ENCODE data around the gene CAMK2D.

The CAMK2D gene

DNA sequence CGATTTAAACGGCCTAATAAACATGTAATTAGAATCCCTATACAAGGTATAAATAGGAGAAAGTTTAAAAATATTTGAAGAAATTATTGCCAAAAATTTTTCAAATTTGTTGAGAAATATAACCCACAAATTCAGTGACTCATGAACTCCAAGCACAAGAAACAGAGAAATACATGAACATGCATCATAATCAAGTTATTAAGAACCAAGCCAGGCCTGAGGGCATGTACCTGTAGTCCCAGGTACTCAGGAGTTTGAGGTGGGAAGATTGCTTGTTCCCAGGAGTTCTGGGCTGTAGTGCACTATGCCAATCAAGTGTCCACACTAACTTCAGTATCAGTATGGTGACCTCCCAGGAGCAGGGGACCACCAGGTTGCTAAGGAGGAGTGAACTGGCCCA is 341.9 kb downstream of the CAMK2D start:
- DNase-seq: no peak

DNA sequence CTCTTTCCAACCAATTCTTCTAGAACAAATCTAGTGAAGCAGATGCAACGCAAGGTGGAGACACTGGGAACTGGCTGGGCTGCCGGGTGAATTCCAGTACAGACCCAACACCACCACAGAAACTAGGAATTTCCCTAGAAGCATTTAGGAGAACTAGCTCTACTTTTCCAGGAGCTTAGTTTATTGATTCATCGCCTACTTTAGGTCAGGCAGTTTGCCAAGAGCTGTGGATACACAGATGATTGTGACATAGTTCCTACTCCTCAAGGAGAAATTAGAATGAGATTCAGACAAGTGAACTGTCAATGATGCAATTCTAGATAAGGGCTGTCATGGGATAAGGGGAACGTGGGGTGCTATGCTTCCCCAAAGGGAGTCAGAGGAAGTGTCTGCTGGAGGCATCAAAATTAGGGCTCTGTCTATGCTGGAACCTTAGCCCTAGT is 350.0 kb downstream of the CAMK2D start:
- no peak for DNase-seq

DNA sequence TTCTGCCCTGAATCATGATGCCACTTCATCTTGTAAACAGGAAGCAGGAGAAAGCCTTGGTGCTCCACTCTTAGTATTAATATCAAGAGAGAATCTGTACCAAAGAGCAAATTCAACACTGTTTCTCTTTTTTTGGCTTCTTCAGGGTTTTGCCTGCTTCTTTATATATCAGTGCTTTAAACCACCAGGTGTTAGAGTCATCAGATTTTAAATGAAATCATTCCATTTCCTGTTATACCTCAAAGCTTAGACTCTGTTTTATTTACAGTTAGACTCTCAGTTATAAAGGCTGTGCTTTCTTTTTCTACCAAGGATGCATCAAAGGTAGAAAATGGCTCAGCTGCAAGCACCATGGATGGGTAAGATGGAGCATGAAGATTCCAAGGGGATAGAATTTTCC is 350.9 kb downstream of the CAMK2D start:
- DNase-seq: no peak

DNA sequence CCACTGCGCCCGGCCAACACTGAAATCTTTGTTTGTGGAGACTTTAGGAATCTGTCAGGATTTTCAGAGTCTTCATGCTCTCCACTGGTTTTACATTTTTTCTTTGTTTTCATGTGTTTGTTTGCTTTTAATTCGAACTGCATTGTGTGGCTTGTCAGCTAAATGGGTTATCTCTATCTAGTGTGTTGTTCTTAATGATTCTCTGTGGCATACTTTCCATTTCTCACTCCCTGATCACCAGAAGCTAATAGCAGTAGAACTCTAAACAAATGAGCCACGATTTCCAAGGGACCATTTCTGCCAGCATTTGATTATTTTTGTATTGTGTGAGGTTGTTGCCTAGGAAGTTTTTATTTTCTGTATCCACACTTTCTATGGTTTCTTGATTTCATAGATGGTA is 352.4 kb downstream of the CAMK2D start:
- DNase-seq: no peak

DNA sequence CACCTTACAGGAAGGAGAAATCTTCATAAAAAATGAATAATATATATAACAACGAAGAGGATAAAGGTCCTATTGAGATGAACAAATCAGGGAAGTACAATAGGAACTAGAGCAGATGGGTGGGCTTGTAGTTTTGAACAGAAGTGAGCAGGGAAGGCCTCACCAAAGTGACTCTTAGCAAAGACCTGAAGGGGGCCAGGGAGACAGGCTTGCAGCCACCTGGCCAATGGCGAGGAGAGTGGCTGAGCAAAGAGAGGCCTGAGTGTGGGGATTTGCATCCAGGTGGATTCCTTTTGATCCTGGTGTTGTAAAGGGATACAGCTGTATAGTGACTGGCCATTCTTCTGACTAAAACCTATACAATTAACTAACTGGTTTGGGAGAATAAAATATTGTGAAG is 354.1 kb downstream of the CAMK2D start:
- peak; percentile 40 for DNase-seq

DNA sequence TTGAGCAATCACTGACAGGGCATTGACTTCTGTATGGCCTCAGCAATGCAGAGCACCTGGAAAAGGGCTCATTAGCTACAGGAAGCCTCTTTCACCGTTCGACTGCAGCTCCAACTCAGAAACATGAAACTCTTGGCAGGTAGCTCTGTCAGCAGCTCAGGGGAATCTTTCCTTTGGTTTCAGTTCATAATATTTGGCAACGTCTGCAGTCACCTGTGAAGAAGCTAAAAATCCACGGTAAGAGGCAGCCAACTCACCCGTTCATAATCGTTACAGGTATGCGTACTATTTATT is 354.9 kb downstream of the CAMK2D start:
- no peak for DNase-seq

DNA sequence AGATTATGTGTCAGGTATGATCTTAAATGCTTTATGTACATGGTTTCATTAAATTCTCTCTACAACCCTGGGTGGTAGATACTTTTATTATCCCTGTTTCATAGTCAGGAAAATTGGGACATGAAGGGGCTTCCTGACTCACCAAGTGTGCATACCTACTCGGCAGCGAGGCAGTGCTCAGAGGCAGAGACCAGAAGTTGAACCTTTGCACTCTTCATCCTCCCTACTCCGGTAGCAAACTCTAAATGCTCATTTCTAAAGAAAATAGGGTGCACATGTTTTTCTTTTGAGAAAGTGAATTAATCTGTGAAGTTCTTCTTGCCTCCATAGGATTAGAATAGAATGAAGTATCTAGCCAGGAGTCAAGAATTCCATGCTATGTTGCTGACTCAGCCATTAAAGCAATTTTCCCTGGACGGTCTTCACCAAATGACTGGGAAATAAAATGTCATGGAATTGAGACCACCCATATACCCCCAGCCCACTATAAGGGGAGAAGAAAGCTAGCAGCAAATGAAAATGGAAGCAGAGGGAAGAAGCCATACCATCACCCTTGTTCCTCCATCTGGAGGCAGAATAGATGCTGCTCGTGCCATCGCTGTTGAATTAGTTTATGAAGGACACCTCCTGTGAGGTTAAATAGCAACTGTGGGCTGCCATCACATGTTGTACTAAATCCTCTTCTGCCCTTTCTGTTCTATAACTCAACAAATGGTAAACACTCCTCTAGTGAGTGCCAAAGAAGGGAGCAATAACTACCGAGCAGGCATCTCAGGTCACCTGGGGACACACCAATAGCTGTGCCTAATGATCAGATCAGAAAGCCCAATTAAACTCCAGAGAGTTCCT is 355.4 kb downstream of the CAMK2D start:
- no peak for DNase-seq

DNA sequence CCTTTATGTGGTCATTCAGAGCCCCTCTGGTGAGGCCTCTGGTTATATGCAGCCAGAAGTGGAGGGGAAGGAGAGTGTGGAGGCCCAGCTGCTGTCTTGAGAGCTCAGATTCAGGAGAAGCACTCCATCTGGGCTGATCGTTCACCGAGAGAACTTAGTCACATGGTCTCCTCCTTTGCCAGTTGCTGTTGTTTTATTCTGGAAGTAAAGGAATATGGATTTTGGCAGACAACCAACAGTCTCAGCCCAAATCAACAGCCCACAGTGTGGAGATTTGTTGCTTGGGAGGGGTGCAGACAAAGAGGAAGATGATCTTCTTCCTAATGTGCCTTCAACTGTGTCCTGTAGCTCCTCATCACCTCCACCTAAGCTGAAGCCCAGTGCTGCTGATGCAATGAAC is 356.7 kb downstream of the CAMK2D start:
- no peak for DNase-seq

DNA sequence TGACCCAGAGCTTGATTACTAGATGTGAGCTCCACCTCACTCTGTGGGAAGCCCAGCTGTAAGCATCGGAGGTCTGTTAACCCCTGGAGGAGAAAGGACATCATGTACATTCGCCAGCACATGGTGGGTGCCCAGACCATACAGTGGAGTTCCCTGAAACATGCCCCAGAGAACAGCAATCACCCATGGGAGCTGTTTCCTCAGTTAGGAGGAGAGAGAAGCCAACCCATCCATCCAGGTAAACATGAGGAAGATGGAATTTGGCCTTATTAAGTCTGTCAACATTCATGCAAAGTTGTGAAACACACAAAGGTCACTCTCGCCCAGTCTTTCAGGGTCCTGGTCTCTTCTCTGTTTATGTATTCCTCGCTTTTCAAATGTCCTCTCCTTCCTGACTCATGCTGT is 357.4 kb downstream of the CAMK2D start:
- DNase-seq: no peak

Data from NCI-H526 treated with DMSO at 0.1 percent for 48 hours (cell line).